NCI-H187 (cell line): ENCODE measurements around the gene DNAL1.
"Not testable (repeated sequence)": the region's sequence is repeated elsewhere in the genome, so short reads cannot be mapped to it uniquely, and the experiment has no call there.

Experiments used
- DNase-seq, 2 experiments: peaks; one replicate each; lab custom pipeline; 2025; lab: John Stamatoyannopoulos, UW

DNAL1 gene

GRCh38 chr14:73644531-73645247 is at the start of gene DNAL1:
Gene DNAL1, plus strand, starts transcription at chr14:73644986. Its CDS starts 54 bp downstream, at chr14:73645040.
- peak; percentile 93 to 94 for DNase-seq

- DNase-seq: no peak
These were observed 45.3 kb upstream of the DNAL1 start for GRCh38 chr14:73599499-73599898.

GRCh38 chr14:73602994-73603393 is 41.8 kb upstream of the DNAL1 start:
- DNase-seq: no peak

- no peak for DNase-seq
These were observed 38.5 kb upstream of the DNAL1 start for GRCh38 chr14:73606271-73606670.

GRCh38 chr14:73607241-73607640 is 37.5 kb upstream of the DNAL1 start:
- DNase-seq: no peak

- DNase-seq: no peak
These were observed 34.1 kb upstream of the DNAL1 start for GRCh38 chr14:73610687-73611086.

GRCh38 chr14:73612339-73613045 is 32.3 kb upstream of the DNAL1 start, which contains the start of gene ACOT6:
Gene ACOT6, plus strand, starts transcription at chr14:73612517. Its CDS starts 55 bp downstream, at chr14:73612572.
- DNase-seq: no peak

- DNase-seq: no peak
These were observed 31.8 kb upstream of the DNAL1 start for GRCh38 chr14:73613046-73613383.

- no peak for DNase-seq
These were observed 31.3 kb upstream of the DNAL1 start for GRCh38 chr14:73613419-73613963.

GRCh38 chr14:73616831-73617230 is 28.0 kb upstream of the DNAL1 start:
- DNase-seq: no peak

- DNase-seq: no peak
These were observed 25.3 kb upstream of the DNAL1 start for GRCh38 chr14:73619524-73619923.

GRCh38 chr14:73620268-73620667 is 24.5 kb upstream of the DNAL1 start:
- DNase-seq: no peak

GRCh38 chr14:73623504-73624054 is 21.2 kb upstream of the DNAL1 start:
- no peak for DNase-seq

- DNase-seq: no peak
These were observed 19.1 kb upstream of the DNAL1 start for GRCh38 chr14:73625706-73626105.

GRCh38 chr14:73627151-73627558 is 17.6 kb upstream of the DNAL1 start:
- DNase-seq: no peak

- DNase-seq: no peak
These were observed 14.6 kb upstream of the DNAL1 start for GRCh38 chr14:73630009-73630780.

- DNase-seq: peak; percentile 43 to 54
These were observed 11.4 kb upstream of the DNAL1 start for GRCh38 chr14:73633116-73634010.

GRCh38 chr14:73634011-73634833 is 10.6 kb upstream of the DNAL1 start:
- DNase-seq: no peak

GRCh38 chr14:73636355-73636754 is 8.4 kb upstream of the DNAL1 start:
- not testable (repeated sequence) for DNase-seq

- no peak for DNase-seq
These were observed 7.0 kb upstream of the DNAL1 start for GRCh38 chr14:73637830-73638229.
